ENCODE measurements around the gene RBM17.

DNA sequence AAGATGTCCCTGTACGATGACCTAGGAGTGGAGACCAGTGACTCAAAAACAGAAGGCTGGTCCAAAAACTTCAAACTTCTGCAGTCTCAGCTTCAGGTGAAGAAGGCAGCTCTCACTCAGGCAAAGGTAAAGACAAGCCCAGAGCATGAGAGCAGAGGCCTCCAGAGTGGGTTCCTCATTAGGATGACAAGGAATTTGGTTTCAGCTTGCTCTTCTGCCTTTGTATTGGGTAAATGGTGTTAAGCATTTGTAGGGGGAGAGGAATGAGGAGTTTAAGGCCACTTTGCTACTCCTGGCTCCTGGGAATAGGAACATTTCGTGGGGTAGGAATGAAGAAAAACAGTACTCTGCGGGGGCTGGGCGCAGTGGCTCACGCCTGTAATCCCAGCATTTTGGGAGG lies 8.2 kb downstream of the RBM17 start:
- TF ChIP-seq EZH2 (IDR thresholded peaks at IDR 0.05): no peak
- no peak for TF ChIP-seq POLR2AphosphoS5 (IDR thresholded peaks at IDR 0.05; ENCODE audit: borderline replicate concordance, low read depth, low read length)
- no peak for TF ChIP-seq FOXP2 (optimal IDR thresholded peaks at IDR 0.05; ENCODE audit: control extremely low read depth, extremely low read length, insufficient read depth)

All from SK-N-MC (cell line).